ENCODE results near the gene JAK1.

DNA sequence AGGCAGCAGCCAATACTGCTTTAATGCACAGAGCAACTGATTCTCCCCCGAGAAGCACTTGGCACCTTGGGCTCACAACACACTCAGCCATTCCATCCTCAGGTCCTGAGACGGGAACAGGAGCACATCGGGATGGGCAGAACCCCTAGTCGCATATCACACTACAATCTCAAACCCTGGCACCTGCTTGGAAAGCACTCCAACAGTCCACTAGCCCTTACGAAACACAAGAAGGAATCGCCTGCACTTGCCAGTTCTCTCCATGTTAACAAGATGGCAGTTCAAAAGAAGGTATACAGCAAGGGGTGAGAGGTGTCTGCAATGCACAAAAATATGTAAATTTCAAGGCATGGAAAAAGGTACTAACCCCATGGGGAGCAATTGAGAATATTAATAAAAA, 21.4 kb downstream of the JAK1 start:
- TF ChIP-seq POLR2AphosphoS5 (IDR thresholded peaks at IDR 0.05; ENCODE audit: low read length) = no peak
- TF ChIP-seq POLR2A (IDR thresholded peaks at IDR 0.05; ENCODE audit: low read depth, low read length) = no peak
- TF ChIP-seq, protein P1, sequence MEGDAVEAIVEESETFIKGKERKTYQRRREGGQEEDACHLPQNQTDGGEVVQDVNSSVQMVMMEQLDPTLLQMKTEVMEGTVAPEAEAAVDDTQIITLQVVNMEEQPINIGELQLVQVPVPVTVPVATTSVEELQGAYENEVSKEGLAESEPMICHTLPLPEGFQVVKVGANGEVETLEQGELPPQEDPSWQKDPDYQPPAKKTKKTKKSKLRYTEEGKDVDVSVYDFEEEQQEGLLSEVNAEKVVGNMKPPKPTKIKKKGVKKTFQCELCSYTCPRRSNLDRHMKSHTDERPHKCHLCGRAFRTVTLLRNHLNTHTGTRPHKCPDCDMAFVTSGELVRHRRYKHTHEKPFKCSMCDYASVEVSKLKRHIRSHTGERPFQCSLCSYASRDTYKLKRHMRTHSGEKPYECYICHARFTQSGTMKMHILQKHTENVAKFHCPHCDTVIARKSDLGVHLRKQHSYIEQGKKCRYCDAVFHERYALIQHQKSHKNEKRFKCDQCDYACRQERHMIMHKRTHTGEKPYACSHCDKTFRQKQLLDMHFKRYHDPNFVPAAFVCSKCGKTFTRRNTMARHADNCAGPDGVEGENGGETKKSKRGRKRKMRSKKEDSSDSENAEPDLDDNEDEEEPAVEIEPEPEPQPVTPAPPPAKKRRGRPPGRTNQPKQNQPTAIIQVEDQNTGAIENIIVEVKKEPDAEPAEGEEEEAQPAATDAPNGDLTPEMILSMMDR (IDR thresholded peaks at IDR 0.05 in 2 of 3, conservative IDR thresholded peaks at IDR 0.05 in 1 of 3; ENCODE audit: control insufficient read depth in 2 of 3, extremely low read depth in 1 of 3, insufficient read depth in 1 of 3, low read depth in 3 of 3, low read length in 3 of 3) = no peak
